Natural killer cell (primary cell): Measurements from ENCODE around the gene SMC6. TPM values are rescaled to one million over a fixed set of nuclear protein-coding genes. Genes with fewer than 3 reads are reported as not detected.

Experiments
- ATAC-seq, 3 donors: fragments of 150-1000 bp in 2 of 3; fragments of 200-7000 bp in 1 of 3; cut with Tn5 transposase; 1 replicate in 1 of 3; 2 replicates in 2 of 3; pipeline ENCODE4 v1.10.0; 2021; ENCODE audit warnings: mild to moderate bottlenecking in 2 of 3, moderate library complexity in 2 of 3
- DNase-seq, 2 donors: peaks; one replicate each; pipeline versions ENCODE4 v3.0.0 to v3.0.0-alpha.2; 2013 to 2021; ENCODE audit warnings: mixed read lengths in 1 of 2
- H3K27ac ChIP-seq: one replicate; pipeline ENCODE4 v1.5.1; 2013; ENCODE audit warnings: mild to moderate bottlenecking, low read length
- H3K27me3 ChIP-seq: one replicate; pipeline ENCODE4 v1.6.1; 2013; ENCODE audit warnings: low read length; ENCODE audit not compliant: control insufficient read depth, insufficient read depth
- H3K36me3 ChIP-seq: one replicate; pipeline ENCODE4 v1.6.1; 2013; ENCODE audit warnings: low read length; ENCODE audit not compliant: control insufficient read depth, insufficient read depth
- H3K4me1 ChIP-seq: one replicate; pipeline ENCODE4 v1.6.1; 2013; ENCODE audit warnings: low read length; ENCODE audit not compliant: control insufficient read depth, insufficient read depth
- H3K4me3 ChIP-seq: one replicate; pipeline ENCODE4 v1.5.1; 2013; ENCODE audit warnings: low read length
- H3K9me3 ChIP-seq: one replicate; pipeline ENCODE4 v1.6.1; 2013; ENCODE audit warnings: low read length; ENCODE audit not compliant: control insufficient read depth, insufficient read depth
- H3K27ac Mint-ChIP-seq, 2 donors: one replicate each; pipeline ENCODE4 v1.8.0; 2022; ENCODE audit warnings: mild to moderate bottlenecking in 2 of 2, mixed read lengths in 2 of 2, moderate library complexity in 1 of 2
- H3K27me3 Mint-ChIP-seq, 2 donors: one replicate each; pipeline ENCODE4 v1.8.0; 2022; ENCODE audit warnings: low read depth in 2 of 2, mixed read lengths in 2 of 2
- H3K36me3 Mint-ChIP-seq: one replicate; pipeline ENCODE4 v1.8.0; 2022; ENCODE audit warnings: mixed read lengths
- H3K4me1 Mint-ChIP-seq, 2 donors: one replicate each; pipeline ENCODE4 v1.8.0; 2022; ENCODE audit warnings: mixed read lengths in 2 of 2
- H3K4me3 Mint-ChIP-seq: one replicate; pipeline ENCODE4 v1.8.0; 2022; ENCODE audit warnings: mild to moderate bottlenecking, moderate library complexity, mixed read lengths
- H3K9me3 Mint-ChIP-seq, 2 donors: one replicate each; pipeline ENCODE4 v1.8.0; 2022; ENCODE audit warnings: mixed read lengths in 2 of 2
- CTCF ChIP-seq: fragments of 200-600 bp; IDR thresholded peaks from one replicate; pipeline ENCODE4 v1.8.0; 2022; ENCODE audit warnings: antibody characterized with exemption
- WGBS: methylation state at CpG from one replicate; pipeline ENCODE4 v1.1.7; 2013; ENCODE audit warnings: missing lambda C conversion rate; ENCODE audit not compliant: insufficient coverage; 5-methylcytosine and 5-hydroxymethylcytosine counted together
- intact Hi-C: fragments of 100-400 bp; cut with micrococcal nuclease; formaldehyde crosslinking; loops from one replicate; pipeline ENCODE4 v1.14.2; 2022
- total RNA-seq, 4 donors: library from RNA; stranded (reverse); fragments of 120-200 nt in 1 of 4; gene quantifications; one replicate each; pipeline versions ENCODE4 v1.2.3 to v1.2.4, GENCODE V29; 2013 to 2022

The SMC6 gene
- total RNA-seq, 3 donors from 2014 or later (not counting 1 experiment from before 2014, with no cell fraction given), result 14.0 to 22.3 (median 20.6) TPM

GRCh38 chr2:17646081-17646554 lies 107.5 kb downstream of the SMC6 start:
- Histone ChIP-seq H3K4me3 (no peak overlapping the region), H3K36me3 (no peaks in the 10 kb centered on the region), H3K27ac (no peak overlapping the region), H3K9me3 (no peaks in the 10 kb centered on the region), H3K27me3 (no peaks in the 10 kb centered on the region), H3K4me1 (no peaks in the 10 kb centered on the region)
- DNase-seq (peak in 1 of 2 donors; percentile 68), ATAC-seq (peak; percentile 66 to 81 (median 79))
- Mint-ChIP-seq H3K4me3 (no peak overlapping the region), H3K4me1 (no peaks in the 10 kb centered on the region), H3K27me3 (no peaks in the 10 kb centered on the region), H3K36me3 (no peaks in the 10 kb centered on the region), H3K27ac (no peak overlapping the region), H3K9me3 (no peaks in the 10 kb centered on the region)
- peak; percentile 90 for TF ChIP-seq CTCF
- intact Hi-C loops, result loop anchor here (5.0 kb wide), 1 partner anchor 731 kb away; no protein-coding TSS in a partner anchor
- WGBS, result 2% methylated on average over 3 of the region's 3 CpGs

- no peaks in the 10 kb centered on the region for H3K9me3 Mint-ChIP-seq
- Histone ChIP-seq H3K4me3 (no peak overlapping the region), H3K27me3 (no peaks in the 10 kb centered on the region), H3K36me3 (no peaks in the 10 kb centered on the region), H3K27ac (no peak overlapping the region), H3K9me3 (no peaks in the 10 kb centered on the region), H3K4me1 (no peaks in the 10 kb centered on the region)
- no peaks in the 10 kb centered on the region for H3K27me3 Mint-ChIP-seq
- H3K27ac Mint-ChIP-seq, result no peak overlapping the region
- WGBS, result 90% methylated on average over 4 of the region's 4 CpGs
- ATAC-seq, result no peak
- H3K4me3 Mint-ChIP-seq, result no peak overlapping the region
- intact Hi-C loops, result loop anchor here (5.0 kb wide), 1 partner anchor 732 kb away; no protein-coding TSS in a partner anchor
- H3K4me1 Mint-ChIP-seq, result no peaks in the 10 kb centered on the region
- no peak for TF ChIP-seq CTCF
- no peak for DNase-seq
- no peaks in the 10 kb centered on the region for H3K36me3 Mint-ChIP-seq
Observed at GRCh38 chr2:17644997-17645720, 108.5 kb downstream of the SMC6 start.

- H3K27me3 Mint-ChIP-seq, result no peaks in the 10 kb centered on the region
- no peak for ATAC-seq
- no peak overlapping the region for H3K27ac ChIP-seq
- no peak for TF ChIP-seq CTCF
- no peaks in the 10 kb centered on the region for H3K4me1 Mint-ChIP-seq
- H3K27me3 ChIP-seq, result no peaks in the 10 kb centered on the region
- H3K4me3 ChIP-seq, result no peak overlapping the region
- intact Hi-C loops, result no loop called here
- H3K9me3 ChIP-seq, result no peaks in the 10 kb centered on the region
- H3K36me3 ChIP-seq, result no peaks in the 10 kb centered on the region
- no peaks in the 10 kb centered on the region for H3K36me3 Mint-ChIP-seq
- H3K27ac Mint-ChIP-seq, result no peak overlapping the region
- DNase-seq, result no peak
- 82% methylated on average over 6 of the region's 6 CpGs for WGBS
- H3K4me1 ChIP-seq, result no peaks in the 10 kb centered on the region
- H3K9me3 Mint-ChIP-seq, result no peaks in the 10 kb centered on the region
- no peak overlapping the region for H3K4me3 Mint-ChIP-seq
Observed at GRCh38 chr2:17643031-17643615, 110.5 kb downstream of the SMC6 start.
